Loucy (cell line): ENCODE measurements around the gene ARHGEF35.

ENCODE experiments used
- H2AFZ ChIP-seq: fragments of 200-600 bp; sonication (generic); 2 replicates; pipeline ENCODE4 v1.6.0; 2016; ENCODE audit warnings: antibody characterized with exemption, mild to moderate bottlenecking, low read length, moderate library complexity
- H3F3A ChIP-seq: fragments of 200-600 bp; 2 replicates; pipeline ENCODE4 v1.6.0; 2016; ENCODE audit warnings: antibody characterized with exemption, low read depth, mild to moderate bottlenecking
- H3K27me3 ChIP-seq: fragments of 200-600 bp; sonication (generic); 2 replicates; pipeline ENCODE4 v1.6.1; 2014; ENCODE audit warnings: low read length, mild to moderate bottlenecking; ENCODE audit not compliant: insufficient read depth, poor library complexity, severe bottlenecking
- H3K36me3 ChIP-seq: fragments of 200-600 bp; sonication (generic); 2 replicates; pipeline ENCODE4 v1.6.1; 2016; ENCODE audit warnings: low read length; ENCODE audit not compliant: insufficient read depth
- H3K4me1 ChIP-seq: fragments of 200-600 bp; sonication (generic); 2 replicates; pipeline ENCODE4 v1.5.1; 2014; ENCODE audit warnings: low read length, mild to moderate bottlenecking; ENCODE audit not compliant: insufficient read depth, poor library complexity, severe bottlenecking
- H3K4me2 ChIP-seq: fragments of 200-600 bp; sonication (generic); 2 replicates; pipeline ENCODE4 v1.6.0; 2014; ENCODE audit warnings: antibody characterized with exemption, low read length, low read depth, mild to moderate bottlenecking; ENCODE audit not compliant: poor library complexity, severe bottlenecking
- H3K4me3 ChIP-seq: fragments of 200-600 bp; sonication (generic); 2 replicates; pipeline ENCODE4 v1.5.1; 2014; ENCODE audit warnings: low read length, mild to moderate bottlenecking, mixed read lengths; ENCODE audit not compliant: poor library complexity, severe bottlenecking
- H3K79me2 ChIP-seq: fragments of 200-600 bp; sonication (generic); 2 replicates; pipeline ENCODE4 v1.6.1; 2014; ENCODE audit warnings: low read length; ENCODE audit not compliant: insufficient read depth
- H3K9ac ChIP-seq: fragments of 200-600 bp; sonication (generic); 2 replicates; pipeline ENCODE4 v1.6.0; 2014; ENCODE audit warnings: mild to moderate bottlenecking, low read depth, low read length, moderate library complexity; ENCODE audit not compliant: poor library complexity, severe bottlenecking
- H3K9me2 ChIP-seq: fragments of 200-600 bp; sonication (generic); replicated peaks from 2 replicates; pipeline ENCODE4 v1.6.1; 2016; ENCODE audit warnings: low read depth, low read length, mixed read lengths
- H3K9me3 ChIP-seq: fragments of 200-600 bp; sonication (generic); 2 replicates; pipeline ENCODE4 v1.6.1; 2014; ENCODE audit warnings: mild to moderate bottlenecking, antibody characterized with exemption, low read length, low read depth; ENCODE audit not compliant: insufficient read depth
- H4K20me1 ChIP-seq: fragments of 200-600 bp; sonication (generic); 2 replicates; pipeline ENCODE4 v1.6.0; 2014; ENCODE audit warnings: antibody characterized with exemption, low read length, mild to moderate bottlenecking; ENCODE audit not compliant: insufficient read depth, poor library complexity, severe bottlenecking
- EZH2phosphoT487 ChIP-seq: fragments of 200-600 bp; IDR thresholded peaks from 2 replicates; pipeline ENCODE4 v1.6.1; 2018; ENCODE audit warnings: antibody characterized with exemption, mild to moderate bottlenecking, moderate library complexity, borderline replicate concordance
- TF ChIP-seq, protein P1 (sequence below): fragments of 200-600 bp; sonication (generic); conservative IDR thresholded peaks from 2 replicates; pipeline ENCODE4 v1.5.1; 2014; ENCODE audit warnings: mild to moderate bottlenecking, antibody characterized with exemption, low read length

ARHGEF35 gene

DNA sequence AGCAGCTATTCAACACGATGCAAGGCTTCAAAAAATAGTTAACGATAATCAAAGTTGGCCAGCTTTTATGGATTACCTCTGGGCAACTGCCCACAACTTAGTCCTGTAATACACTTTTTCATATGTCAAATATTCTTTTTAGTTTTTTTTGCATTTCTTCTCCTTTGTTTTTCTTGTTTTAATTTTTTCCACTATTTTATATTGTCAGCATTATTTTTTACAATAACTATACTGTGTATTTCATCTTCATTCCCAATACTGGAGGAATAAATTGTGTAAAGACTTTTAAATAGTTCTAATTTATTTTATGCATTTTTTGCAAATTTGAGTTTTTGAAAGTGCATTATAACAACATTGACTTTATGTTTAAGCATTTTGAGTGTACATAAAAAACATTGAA is 30.8 kb downstream of the ARHGEF35 start:
- Histone ChIP-seq H3K27me3 (no peaks in the 10 kb centered on the region), H3F3A (no peaks in the 10 kb centered on the region), H3K9ac (no peak overlapping the region), H3K4me1 (no peaks in the 10 kb centered on the region), H3K9me2 (no peaks in the 10 kb centered on the region), H2AFZ (no peak overlapping the region), H3K4me3 (no peak overlapping the region), H3K79me2 (no peaks in the 10 kb centered on the region), H3K36me3 (no peaks in the 10 kb centered on the region), H3K9me3 (no peaks in the 10 kb centered on the region), H4K20me1 (no peaks in the 10 kb centered on the region), H3K4me2 (no peak overlapping the region)
- TF ChIP-seq, protein P1, sequence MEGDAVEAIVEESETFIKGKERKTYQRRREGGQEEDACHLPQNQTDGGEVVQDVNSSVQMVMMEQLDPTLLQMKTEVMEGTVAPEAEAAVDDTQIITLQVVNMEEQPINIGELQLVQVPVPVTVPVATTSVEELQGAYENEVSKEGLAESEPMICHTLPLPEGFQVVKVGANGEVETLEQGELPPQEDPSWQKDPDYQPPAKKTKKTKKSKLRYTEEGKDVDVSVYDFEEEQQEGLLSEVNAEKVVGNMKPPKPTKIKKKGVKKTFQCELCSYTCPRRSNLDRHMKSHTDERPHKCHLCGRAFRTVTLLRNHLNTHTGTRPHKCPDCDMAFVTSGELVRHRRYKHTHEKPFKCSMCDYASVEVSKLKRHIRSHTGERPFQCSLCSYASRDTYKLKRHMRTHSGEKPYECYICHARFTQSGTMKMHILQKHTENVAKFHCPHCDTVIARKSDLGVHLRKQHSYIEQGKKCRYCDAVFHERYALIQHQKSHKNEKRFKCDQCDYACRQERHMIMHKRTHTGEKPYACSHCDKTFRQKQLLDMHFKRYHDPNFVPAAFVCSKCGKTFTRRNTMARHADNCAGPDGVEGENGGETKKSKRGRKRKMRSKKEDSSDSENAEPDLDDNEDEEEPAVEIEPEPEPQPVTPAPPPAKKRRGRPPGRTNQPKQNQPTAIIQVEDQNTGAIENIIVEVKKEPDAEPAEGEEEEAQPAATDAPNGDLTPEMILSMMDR, result no peak
- no peak for TF ChIP-seq EZH2phosphoT487

DNA sequence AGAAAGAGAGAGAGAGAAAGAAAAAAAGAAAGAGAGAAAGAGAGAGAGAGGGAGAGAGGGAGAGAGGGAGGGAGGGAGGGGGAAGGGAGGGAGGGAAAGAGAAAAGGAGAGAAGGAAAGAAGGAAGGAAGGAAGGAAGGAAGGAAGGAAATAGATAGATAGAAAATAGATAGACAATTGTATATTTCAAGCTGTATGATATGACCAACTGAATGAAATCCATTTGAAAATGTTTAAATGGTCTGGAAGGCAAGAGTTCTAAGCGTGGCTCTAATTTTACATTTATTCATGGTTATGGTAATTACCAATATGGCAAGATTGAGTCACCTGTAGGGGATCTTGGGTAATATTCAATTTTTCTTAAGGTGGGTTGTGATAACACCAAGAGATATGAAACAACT is 36.8 kb downstream of the ARHGEF35 start:
- H2AFZ ChIP-seq, result no peak overlapping the region
- no peaks in the 10 kb centered on the region for H3K9me2 ChIP-seq
- no peak overlapping the region for H3K9ac ChIP-seq
- no peaks in the 10 kb centered on the region for H3K36me3 ChIP-seq
- H3K79me2 ChIP-seq, result no peaks in the 10 kb centered on the region
- H4K20me1 ChIP-seq, result no peaks in the 10 kb centered on the region
- no peaks in the 10 kb centered on the region for H3K27me3 ChIP-seq
- no peaks in the 10 kb centered on the region for H3K9me3 ChIP-seq
- H3F3A ChIP-seq, result no peaks in the 10 kb centered on the region
- no peaks in the 10 kb centered on the region for H3K4me1 ChIP-seq
- H3K4me3 ChIP-seq, result no peak overlapping the region
- TF ChIP-seq EZH2phosphoT487, result no peak
- TF ChIP-seq, protein P1, result no peak
- no peak overlapping the region for H3K4me2 ChIP-seq

DNA sequence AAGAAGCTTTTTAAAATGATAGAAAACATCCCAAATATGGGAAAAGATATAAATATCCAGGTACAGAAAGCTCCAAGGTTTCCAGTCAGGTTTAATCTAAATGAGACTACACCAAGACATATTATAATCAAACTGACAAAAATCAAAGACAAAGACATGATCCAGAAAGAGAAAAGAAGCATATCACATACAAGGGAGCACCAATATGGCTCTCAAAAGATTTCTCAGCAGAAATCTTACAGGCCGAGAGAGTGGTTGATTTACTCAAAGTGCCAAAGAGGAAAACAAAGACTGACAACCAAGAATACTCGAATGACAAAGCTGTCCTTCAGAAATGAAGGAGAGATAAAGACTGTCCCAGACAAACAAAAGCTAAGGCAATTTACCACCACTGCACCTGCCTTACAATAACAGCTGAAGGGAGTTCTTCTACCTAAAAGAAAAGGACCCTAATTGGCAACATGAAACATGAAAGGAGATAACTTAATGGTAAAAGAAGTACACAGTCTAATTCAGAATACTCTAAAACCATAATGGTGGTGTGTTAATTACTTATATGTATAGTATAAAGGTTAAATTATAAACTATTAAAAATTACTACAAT is 47.3 kb downstream of the ARHGEF35 start:
- H3K27me3 ChIP-seq, result no peaks in the 10 kb centered on the region
- no peaks in the 10 kb centered on the region for H3K79me2 ChIP-seq
- no peaks in the 10 kb centered on the region for H3K9me2 ChIP-seq
- H3K9ac ChIP-seq, result no peak overlapping the region
- no peak overlapping the region for H3K4me2 ChIP-seq
- H3K4me3 ChIP-seq, result no peak overlapping the region
- TF ChIP-seq, protein P1, result no peak
- TF ChIP-seq EZH2phosphoT487, result no peak
- H3K36me3 ChIP-seq, result no peaks in the 10 kb centered on the region
- H3K4me1 ChIP-seq, result no peaks in the 10 kb centered on the region
- H3F3A ChIP-seq, result no peaks in the 10 kb centered on the region
- no peak overlapping the region for H2AFZ ChIP-seq
- H3K9me3 ChIP-seq, result no peaks in the 10 kb centered on the region
- no peaks in the 10 kb centered on the region for H4K20me1 ChIP-seq
